Urothelium cell line (cell line): ENCODE results near the gene TARDBP.
"Not testable (repeated sequence)": the region's sequence is repeated elsewhere in the genome, so short reads cannot be mapped to it uniquely, and the experiment has no call there.

Source experiments
- DNase-seq: peaks from one replicate; pipeline ENCODE4 v3.0.0; 2011; ENCODE audit warnings: low spot score, mixed read lengths
- FAIRE-seq: peaks from 2 replicates; lab custom pipeline; 2011; peaks lifted over from hg19 to GRCh38; lab: Jason Lieb, UNC

TARDBP gene

DNA sequence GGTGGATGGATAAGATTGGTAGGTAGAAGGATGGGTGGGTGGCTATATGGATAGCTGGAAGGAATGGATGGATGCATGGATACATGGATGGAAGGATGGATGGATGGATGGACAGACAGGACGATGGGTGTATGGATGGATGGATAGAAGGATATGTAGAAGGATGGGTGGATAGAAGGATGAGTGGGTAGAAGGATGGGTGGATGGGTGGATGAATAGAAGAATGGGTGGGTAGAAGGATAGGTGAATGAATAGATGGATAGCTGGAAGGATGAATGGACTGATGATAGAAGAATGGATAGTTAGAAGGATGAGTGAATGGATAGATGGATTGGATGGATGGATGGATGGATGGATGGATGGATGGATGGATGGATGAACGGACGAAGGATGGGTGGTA is 29.6 kb downstream of the TARDBP start:
- DNase-seq: no peak
- no peak for FAIRE-seq

DNA sequence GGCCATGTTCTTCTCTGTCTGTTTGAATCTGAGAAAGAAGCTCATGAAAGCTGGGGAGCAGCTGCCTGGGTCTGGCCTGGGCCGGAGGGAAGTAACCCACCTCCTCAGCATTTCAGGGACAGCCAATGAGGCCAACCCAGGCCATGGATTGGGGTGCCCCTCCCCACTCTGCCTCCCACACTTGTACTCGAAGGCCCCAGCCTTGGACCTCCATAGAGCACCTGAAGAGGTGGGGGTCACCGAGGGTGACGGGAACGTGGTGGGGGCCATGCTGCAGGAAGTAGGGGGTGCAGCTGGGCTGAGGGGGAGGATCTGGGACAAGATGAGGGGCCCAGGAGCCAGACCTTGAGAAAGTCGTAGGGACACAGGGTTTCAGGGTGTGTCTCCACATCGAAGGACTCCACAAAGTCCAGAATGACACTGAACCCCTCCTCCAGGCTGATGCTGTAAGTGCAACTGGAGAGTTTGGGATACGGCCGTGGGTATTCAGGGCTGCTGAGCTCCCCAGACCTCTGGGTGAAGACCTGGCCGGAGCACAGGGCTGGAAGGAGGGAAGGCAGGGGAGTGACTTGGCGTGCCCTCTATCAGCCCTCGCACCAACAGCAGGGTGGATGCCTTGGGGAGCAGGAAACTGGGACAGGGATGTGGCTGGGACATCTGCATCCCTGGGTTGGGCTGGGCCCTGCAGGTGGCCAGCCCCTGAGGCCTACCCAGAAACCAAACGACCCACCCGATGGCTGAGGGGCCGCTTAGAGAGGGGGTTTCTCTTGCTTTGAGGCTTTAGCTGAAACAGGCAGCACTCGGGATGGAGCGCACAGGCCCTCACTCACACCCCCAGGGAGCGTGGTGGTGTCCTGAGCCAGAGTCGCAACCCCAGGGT is 30.8 kb downstream of the TARDBP start:
- no peak for DNase-seq
- FAIRE-seq: no peak

DNA sequence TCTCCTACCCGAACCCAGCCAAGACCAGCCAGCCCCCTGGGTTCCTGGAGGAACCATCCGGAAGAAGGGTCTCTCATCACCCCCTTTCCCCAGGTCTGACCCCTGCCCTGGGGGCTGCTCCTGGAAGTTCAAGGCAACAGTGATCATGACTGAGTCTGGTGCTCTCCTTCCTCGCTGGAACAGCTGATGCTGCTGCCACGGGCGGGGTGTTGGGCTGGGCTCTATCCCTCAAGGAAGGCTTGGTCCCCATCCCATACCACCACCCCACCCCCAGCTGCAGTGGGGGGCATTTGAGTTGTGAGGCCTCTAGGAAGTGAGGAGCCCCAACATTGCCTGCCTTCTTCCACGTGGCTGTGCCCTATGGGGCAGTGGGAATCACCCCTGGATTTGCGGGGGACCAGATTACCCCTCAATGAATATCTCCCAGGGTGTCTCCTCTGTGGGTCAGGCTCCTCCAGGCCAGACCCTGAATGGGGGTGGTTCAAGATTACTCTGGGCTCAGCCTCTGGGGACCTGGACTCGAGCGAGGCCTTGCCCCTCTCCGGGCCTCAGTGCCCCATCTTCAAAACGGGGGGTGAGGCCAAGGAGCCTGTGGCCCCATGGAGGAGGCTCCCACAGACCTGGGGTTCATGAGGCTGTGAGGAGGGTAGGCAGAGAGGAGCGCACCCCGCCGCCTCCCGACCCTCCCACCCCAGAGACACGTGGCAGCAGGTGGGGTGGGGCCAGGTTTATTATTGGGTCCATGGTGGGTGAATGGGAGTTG is 31.8 kb downstream of the TARDBP start:
- no peak for DNase-seq
- FAIRE-seq: no peak

DNA sequence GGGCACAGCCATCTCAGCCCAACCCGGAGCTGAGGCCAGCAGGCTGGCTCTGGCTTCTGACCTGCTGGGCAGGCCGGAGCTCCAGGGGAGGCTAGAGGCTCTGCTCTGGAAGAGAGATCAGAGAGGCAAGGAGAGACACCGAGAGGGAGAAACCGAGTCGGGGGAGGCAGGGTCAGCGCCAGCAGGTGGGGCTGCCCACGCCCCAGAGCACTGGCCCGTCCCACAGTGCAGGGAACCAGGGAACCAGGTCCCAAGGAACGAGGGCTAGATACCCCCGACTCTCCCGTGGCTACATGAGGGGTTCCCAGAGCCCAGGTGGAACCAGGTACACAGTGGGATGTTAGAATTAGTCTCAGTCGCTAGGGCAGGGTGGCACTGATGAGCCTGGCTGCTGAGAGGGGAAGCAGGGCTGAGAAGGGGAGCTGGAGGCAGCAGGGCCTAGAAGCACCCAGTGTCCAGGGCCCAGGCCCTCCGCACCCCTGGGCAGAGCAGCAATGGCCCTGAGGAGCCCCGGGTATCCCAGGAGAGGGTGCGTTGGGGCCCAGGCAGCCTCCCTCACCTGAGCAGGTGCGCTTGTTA is 32.5 kb downstream of the TARDBP start:
- DNase-seq (no peak), FAIRE-seq (no peak)

DNA sequence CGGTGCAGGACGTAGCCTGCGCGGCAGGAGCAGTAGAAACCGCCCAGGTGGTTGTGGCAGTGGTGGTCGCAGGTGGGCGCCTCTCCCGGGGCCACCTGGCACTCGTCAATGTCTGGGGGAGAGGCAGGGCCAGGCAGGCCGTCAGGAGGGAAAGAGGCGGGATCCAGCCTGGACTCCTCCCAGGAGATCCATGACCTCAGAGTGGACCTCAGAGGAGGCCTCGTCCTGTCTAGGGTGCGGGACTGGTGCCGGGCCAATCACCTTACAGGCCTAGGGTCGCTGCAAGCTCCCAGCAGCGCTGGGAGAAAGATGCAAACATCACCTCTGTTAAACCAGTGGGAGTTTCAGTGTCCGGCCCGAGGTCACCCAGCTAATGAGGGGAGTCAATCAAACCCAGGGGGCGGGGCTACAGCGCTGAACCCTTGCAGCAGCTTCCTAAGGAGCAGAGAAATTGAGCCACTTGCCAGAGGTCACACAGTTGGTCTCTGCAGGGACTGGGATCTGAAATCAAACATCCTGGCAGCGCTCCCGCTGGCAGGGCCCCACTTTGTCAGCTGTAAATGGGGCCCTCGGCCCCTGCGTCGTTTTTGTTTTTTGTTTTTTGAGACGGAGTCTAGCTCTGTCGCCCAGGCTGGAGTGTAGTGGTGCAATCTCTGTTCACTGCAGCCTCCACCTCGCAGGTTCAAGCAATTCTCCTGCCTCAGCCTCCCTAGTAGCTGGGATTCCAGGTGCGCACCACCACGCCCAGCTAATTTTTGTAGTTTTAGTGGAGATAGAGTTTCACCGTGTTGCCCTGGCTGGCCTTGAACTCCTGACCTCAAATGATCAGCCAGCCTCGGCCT is 33.2 kb downstream of the TARDBP start:
- FAIRE-seq: no peak
- DNase-seq: no peak

DNA sequence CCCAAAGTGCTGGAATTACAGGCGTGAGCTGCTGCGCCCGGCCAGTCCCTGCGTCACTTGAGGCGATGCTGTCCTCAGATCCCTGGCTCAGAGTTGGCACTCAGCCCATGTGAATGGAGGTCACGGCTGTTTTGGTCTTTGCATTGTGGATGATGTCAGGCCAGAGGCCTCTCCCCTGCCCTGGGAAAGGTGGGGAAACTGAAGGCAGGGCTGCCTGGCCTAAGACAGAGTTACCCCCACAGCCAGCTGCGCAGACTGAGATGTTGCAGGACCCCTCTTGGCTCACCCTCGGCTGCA is 33.8 kb downstream of the TARDBP start:
- no peak for FAIRE-seq

DNA sequence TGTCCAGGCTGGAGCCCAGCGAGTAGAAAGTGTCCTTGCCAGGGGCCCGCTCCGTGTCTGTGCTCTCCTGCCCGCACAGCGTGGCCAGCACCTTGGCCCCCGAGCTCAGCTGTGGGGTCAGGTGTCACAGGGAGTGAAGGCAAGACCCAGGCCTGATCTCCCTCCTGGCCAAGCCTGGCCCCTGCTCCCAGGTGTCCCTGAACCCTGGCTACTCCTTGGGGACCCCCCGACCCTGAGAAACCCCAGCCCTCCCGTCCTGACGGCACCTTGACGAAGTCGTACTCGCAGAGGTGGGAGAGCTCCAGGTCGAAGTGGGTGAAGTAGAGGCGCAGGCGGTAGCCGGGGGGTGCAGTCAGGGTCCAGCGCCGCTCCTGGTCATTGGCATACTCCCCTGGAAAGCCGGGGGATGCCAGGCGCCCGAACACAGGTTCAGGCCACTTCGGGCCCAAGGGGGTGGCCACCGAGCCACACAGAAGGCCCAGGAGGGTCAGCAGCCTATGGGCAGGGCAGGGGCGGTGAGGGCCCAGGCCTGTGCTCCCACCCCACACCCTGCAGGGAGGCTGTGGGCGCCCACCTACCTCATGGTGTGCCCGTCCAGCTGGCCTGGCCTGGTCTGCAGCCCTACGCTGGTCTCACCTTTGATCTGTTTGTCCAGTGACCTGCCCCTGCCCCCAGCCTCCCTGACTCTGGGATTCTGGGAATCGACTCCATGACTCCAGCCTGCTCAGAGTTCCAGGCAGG is 34.3 kb downstream of the TARDBP start, which contains the start of gene MASP2:
MASP2 (minus strand) TSS at position 615 of the 741 bp plus-strand sequence; CDS start at position 583, 32 bp downstream.
- DNase-seq (no peak), FAIRE-seq (no peak)

More for the DNA sequence above, 33.8 kb downstream of the TARDBP start:
- no peak for DNase-seq

DNA sequence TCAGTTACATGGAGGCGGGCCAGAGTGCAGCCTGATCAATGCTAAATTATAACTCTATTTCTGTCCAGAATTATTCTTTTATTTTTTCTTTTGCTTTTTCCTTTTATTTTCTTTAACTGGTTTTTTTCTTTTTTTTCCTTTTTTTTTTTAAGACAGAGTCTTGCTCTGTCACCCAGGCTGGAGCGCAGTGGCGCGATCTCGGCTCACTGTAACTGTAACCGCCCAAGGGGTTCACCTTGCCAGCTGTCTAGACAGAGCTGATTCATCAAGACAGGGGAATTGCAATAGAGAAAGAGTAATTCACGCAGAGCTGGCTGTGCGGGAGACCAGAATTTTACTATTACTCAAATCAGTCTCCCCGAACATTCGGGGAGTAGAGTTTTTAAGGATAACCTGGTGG is 38.7 kb downstream of the TARDBP start:
- FAIRE-seq, DNase-seq: not testable (repeated sequence)

DNA sequence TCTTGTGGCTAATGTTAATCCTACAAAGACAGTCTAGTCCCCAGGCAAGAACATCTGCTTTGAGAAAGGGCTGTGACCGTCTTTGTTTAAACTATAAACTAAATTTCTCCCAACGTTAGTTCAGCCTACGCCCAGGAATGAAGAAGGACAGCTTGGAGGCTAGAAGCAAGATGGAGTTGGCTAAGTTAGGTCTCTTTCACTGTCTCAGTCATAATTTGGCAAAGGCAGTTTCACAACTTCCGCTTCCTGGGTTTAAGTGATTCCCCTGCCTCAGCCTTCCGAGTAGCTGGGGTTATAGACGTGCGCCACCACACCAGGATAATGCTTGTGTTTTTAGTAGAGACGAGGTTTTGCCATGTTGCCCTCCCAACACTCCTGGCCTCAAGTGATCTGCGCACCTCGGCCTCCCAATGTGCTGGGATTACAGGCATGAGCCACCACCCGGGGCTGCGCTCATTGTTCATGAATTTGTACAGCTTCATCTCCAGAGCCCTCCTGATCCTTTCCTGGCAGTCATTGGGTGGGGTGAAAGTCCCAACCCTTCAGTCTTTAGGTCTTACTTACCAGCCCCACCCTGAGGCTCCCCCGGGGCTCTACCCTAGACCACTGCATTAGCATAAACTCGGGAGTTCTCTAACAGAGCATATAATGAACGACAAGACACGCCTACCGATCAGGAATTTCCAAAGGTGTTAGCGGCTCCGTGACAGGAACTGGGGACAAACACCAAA is 39.5 kb downstream of the TARDBP start:
- DNase-seq (no peak), FAIRE-seq (no peak)

DNA sequence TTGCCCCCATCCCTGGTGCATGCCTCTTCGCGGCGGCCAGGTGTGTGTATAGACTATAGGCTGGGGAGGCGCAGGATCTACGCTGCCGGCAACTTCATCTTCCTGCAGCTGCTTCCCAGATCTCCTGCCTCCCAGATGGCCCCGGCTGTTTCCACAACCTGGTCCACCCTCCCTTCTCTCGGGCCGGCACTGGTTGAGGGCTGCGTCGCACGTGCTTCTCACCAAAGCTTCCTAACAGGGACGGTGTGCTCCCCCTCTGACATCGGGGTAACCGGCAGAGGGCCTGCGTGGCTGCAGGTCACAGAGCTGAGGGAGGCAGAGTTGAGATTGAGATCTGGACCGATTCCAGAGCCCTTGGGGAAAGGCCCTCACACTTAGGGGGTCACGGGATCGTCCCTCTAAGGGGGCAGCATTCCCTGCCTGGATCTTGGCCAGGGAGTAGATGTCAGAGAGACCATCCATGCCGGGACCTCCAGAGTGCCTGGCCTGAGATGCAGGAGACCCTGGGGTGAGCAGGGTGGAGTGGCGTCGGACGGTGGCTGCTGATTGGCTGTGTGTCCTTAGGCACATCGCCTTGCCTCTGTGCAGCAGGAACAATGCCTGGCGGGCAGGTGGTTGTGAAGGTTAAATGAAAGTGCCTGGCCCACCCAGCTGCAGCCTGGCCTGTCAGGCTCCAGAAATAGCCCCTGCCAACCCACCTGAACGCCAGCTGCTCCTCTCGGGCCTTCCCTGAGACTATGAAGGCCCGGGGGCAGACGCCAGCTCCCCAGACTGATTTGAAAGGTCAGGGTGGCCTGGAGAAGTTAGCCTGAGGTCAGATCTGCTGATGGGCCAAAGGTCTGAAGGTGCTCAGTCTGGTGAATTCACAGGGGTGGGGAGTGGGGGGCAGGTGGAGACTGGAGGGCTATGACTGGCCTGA is 40.6 kb downstream of the TARDBP start:
- FAIRE-seq (no peak), DNase-seq (no peak)

DNA sequence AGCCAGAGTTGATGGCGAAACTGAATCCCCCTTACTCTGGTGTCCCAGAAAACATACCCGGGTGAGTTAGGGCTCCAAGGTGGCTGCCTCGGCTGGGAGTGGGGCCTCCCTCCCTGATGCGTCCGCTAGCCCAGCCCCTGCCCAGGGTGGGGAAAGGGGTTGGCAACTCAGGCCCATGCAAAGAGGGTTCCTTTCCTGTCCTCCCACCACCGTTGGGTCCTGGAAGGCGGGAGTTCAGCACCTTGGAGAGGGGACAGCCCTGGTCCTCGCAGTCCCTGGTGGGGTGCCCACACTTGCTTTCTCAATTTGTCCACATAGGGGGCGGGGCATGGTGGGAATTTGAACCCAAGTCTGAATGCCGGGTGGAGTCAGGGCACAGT is 41.3 kb downstream of the TARDBP start:
- peak; percentile 40 for DNase-seq
- FAIRE-seq: no peak

DNA sequence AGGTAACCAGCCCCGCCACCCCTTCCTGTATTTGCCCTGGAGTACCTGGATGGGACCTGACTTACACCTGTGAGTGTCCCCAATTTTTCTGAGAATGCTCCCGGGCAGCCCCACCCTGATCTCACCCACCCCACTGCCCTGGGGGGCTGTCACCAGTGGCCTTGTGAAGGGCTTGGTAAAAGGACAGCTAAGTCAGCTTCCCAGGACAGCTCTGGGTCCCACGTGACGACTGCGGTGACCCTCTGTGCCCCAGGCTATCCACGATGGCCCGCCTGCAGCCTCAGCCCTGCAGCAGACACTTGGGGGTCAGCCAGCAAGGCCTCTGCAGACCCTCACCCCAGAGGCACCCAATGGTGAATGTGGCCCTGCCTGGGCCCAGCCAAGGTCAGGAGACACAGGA is 41.7 kb downstream of the TARDBP start:
- FAIRE-seq: no peak
- DNase-seq: no peak

DNA sequence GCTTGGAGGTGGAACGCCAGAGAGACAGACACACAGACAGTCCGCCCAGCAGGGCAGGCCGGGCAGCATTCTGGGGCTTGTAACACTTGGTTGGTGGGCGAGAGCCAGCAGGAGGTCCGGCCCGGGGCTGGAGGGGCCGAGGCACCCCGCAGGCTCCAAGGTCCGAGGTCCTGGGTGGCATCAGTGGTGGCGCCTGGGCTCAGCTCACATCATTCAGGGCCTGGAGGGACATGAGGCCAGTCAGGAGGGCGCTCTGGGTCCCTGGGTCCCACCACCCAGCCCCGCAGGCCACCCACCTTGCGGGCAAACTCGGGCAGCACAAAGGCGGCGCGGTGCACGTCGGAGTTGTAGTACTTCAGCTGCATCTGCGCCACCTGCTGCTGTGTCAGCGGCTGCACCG is 42.2 kb downstream of the TARDBP start:
- FAIRE-seq (no peak), DNase-seq (no peak)

DNA sequence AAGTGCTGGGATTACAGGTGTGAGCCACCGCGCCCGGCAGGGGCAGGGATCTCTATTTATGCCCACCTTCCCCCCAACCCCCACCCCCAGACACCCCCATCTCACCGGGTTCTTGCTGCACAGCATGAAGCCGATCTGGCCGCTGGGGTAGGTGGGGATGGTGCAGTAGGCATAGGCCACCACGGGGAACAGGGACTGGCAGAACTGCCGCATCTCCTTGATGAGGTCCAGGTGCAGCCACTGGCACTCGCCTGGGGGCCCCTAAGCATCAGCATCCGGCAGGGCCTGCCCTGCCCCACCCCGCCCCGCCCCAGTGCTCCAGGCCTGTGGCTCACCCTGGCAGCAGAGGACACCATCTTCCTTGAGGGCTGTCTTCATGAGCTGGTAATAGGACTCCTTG is 43.2 kb downstream of the TARDBP start:
- FAIRE-seq: no peak
- no peak for DNase-seq

DNA sequence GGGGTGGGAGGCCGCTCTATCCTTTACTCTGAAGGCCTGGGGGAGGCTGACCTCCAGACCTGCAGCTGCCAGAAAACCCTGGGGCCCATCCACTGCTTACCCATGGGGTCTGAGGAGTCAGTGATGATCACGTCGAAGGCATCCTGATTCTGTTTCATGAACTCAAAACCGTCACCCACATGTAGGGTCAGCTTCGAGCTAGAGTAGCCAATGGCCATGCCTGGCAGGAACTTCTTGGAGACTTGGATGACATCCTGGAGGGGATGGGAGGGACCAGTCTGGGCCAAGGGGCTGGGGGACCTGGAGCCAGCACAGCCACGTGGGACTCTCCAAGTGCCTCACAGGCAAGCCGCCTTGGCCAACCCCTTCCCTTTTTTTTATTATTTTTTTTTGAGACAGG is 44.0 kb downstream of the TARDBP start:
- FAIRE-seq (no peak), DNase-seq (no peak)

DNA sequence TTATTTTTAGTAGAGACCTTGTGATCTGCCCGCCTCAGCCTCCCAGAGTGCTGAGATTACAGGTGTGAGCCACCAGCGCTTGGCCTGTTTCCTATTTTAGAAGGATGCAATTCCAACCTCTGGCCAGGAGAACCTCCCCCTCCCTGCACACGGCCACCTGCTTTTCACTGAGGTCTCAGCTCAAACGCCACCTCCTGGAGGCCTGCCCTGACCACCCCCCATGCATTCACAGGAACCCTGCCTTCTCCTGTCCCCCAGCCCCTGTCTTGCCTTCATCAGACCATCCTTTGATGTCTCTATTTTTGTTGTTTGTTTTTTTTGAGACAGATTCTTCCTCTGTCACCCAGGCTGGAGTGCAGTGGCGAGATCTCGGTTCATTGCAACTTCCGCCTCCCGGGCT is 45.0 kb downstream of the TARDBP start:
- FAIRE-seq: no peak
- DNase-seq: no peak

DNA sequence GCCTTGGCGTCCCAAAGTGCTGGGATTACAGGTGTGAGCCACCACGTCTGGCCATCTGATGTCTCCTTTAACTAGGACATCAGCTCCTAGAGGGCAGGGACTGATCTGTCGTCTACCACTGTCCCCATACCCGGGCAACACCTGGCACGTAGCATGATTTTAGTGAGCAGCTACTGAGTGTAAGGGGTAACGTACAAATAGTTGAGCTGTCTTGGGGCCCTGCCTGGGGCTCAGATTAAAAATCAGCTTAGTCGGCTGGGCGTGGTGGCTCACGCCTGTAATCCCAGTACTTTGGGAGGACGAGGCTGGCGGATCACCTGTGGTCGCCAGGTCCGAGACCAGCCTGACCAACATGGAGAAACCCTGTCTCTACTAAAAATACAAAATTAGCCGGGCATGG is 45.6 kb downstream of the TARDBP start:
- DNase-seq (no peak), FAIRE-seq (no peak)

DNA sequence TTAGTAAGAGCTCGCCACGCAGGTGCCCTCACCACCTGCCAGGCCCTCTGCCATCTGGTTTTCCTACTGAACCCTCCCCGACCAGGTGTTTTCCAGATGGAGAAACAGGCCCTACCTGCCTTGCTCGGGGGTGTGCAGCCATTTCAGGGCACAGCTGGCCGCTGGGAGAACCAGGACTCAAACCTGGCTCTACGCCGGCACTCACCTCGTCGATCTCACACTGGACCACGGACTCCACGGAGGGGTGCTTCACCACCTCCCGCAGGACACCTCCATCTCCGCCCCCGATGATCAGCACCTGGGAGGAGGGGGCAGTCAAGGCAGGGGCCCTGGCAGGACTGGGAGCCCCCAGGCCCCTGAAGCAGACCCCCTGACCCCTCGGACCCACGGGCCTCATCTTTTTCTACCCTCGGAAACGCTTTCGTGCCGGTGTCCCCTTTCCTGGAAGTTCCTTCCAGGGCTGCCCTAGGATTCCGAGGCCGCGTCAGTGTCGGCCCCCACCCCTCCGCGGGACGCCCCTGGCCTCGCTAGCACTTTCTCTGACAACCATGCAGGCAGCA is 46.2 kb downstream of the TARDBP start:
- DNase-seq: no peak
- FAIRE-seq: no peak
